ENCODE measurements around the gene WDR27. TPM values are rescaled to one million over a fixed set of nuclear protein-coding genes. Genes with fewer than 3 reads are reported as not detected.

Gene WDR27
- total and polyA plus RNA-seq, 2 experiments from 2014 or later = 27.7 to 29.7 TPM

- H3K27ac ChIP-seq = no peak overlapping the region
- H3K4me3 ChIP-seq = no peak overlapping the region
- H4K20me1 ChIP-seq (ENCODE audit: insufficient read depth, poor library complexity, severe bottlenecking) = no peaks in the 10 kb centered on the region
- no peaks in the 10 kb centered on the region for H3K27me3 ChIP-seq
- no peaks in the 10 kb centered on the region for H3K9me3 ChIP-seq (ENCODE audit: low read depth)
- no peak for TF ChIP-seq EZH2phosphoT487 (IDR thresholded peaks at IDR 0.05; ENCODE audit: low read depth, severe bottlenecking, unreplicated experiment)
- TF ChIP-seq, protein P1, sequence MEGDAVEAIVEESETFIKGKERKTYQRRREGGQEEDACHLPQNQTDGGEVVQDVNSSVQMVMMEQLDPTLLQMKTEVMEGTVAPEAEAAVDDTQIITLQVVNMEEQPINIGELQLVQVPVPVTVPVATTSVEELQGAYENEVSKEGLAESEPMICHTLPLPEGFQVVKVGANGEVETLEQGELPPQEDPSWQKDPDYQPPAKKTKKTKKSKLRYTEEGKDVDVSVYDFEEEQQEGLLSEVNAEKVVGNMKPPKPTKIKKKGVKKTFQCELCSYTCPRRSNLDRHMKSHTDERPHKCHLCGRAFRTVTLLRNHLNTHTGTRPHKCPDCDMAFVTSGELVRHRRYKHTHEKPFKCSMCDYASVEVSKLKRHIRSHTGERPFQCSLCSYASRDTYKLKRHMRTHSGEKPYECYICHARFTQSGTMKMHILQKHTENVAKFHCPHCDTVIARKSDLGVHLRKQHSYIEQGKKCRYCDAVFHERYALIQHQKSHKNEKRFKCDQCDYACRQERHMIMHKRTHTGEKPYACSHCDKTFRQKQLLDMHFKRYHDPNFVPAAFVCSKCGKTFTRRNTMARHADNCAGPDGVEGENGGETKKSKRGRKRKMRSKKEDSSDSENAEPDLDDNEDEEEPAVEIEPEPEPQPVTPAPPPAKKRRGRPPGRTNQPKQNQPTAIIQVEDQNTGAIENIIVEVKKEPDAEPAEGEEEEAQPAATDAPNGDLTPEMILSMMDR (IDR thresholded peaks at IDR 0.05; ENCODE audit: poor library complexity) = no peak
- no peak for TF ChIP-seq EZH2 (IDR thresholded peaks at IDR 0.05; ENCODE audit: borderline replicate concordance)
- H2AFZ ChIP-seq = no peak overlapping the region
- H3K36me3 ChIP-seq (replicated peaks; ENCODE audit: insufficient read depth, low read depth) = no peaks in the 10 kb centered on the region
- DNase-seq (ENCODE audit: low spot score) = no peak
- no peaks in the 10 kb centered on the region for H3K4me1 ChIP-seq (ENCODE audit: insufficient read depth)
- no peaks in the 10 kb centered on the region for H3K79me2 ChIP-seq
- WGBS (ENCODE audit: low lambda C conversion rate, missing lambda C conversion rate) = 97% methylated on average over 24 of the region's 26 CpGs
- H3K4me2 ChIP-seq = no peak overlapping the region
- H3K9me2 ChIP-seq (replicated peaks; ENCODE audit: insufficient read depth) = no peaks in the 10 kb centered on the region
Observed at GRCh38 chr6:169659820-169660610, 41.8 kb downstream of the WDR27 start.

GRCh38 chr6:169657284-169657610 is 44.6 kb downstream of the WDR27 start:
- Histone ChIP-seq H3K4me1 (ENCODE audit: insufficient read depth) (no peaks in the 10 kb centered on the region), H3K79me2 (no peaks in the 10 kb centered on the region), H3K27ac (no peak overlapping the region), H3K9me3 (ENCODE audit: low read depth) (no peaks in the 10 kb centered on the region), H4K20me1 (ENCODE audit: insufficient read depth, poor library complexity, severe bottlenecking) (no peaks in the 10 kb centered on the region), H3K4me3 (no peak overlapping the region), H3K27me3 (no peaks in the 10 kb centered on the region), H2AFZ (no peak overlapping the region), H3K9me2 (replicated peaks; ENCODE audit: insufficient read depth) (no peaks in the 10 kb centered on the region), H3K36me3 (replicated peaks; ENCODE audit: insufficient read depth, low read depth) (no peaks in the 10 kb centered on the region), H3K4me2 (no peak overlapping the region)
- TF ChIP-seq, protein P1 (IDR thresholded peaks at IDR 0.05; ENCODE audit: poor library complexity) = no peak
- no peak for TF ChIP-seq EZH2 (IDR thresholded peaks at IDR 0.05; ENCODE audit: borderline replicate concordance)
- no peak for TF ChIP-seq EZH2phosphoT487 (IDR thresholded peaks at IDR 0.05; ENCODE audit: low read depth, severe bottlenecking, unreplicated experiment)
- DNase-seq (ENCODE audit: low spot score) = no peak
- WGBS (ENCODE audit: low lambda C conversion rate, missing lambda C conversion rate) = 95% methylated on average over 13 of the region's 13 CpGs

DNA sequence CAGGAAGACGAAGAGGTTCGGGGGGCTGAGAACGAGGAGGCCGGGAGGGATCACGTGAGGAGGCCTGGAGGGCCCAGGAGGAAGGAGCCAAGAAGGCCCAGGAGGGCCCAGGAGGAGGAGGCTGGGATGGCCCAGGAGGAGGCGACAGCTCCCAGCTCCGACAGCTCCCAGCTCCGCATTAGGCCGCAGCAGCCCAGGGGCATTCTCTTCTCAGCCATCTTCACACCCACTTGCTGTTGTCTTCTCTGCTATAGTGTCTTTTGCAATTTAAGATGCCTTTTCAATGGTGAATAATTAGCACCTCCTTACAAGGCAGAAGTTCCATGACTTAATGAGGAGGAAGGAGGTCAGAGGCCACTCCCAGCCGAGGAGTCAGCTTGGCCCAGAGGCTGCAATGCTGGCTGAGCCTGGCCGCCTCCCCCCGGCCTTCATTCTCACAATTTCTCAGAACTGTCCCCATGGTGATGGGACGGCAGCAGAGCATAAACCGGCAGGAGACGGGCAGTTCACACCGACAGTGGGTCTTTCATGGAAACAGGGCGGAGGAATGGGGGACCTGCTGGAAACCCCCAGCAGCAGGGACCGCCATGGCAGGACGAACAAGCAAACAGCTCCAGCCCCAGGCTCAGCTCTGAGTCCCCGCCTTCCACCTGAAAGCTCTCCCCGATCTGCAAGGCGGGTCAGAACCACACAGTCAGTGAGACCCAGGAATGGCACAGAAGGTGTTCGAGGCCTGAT is 45.1 kb downstream of the WDR27 start:
- no peak for DNase-seq (ENCODE audit: low spot score)
- Histone ChIP-seq H3K4me1 (ENCODE audit: insufficient read depth) (no peaks in the 10 kb centered on the region), H3K27me3 (no peaks in the 10 kb centered on the region), H3K27ac (no peak overlapping the region), H3K36me3 (replicated peaks; ENCODE audit: insufficient read depth, low read depth) (no peaks in the 10 kb centered on the region), H3K4me3 (no peak overlapping the region), H3K9me2 (replicated peaks; ENCODE audit: insufficient read depth) (no peaks in the 10 kb centered on the region), H3K9me3 (ENCODE audit: low read depth) (no peaks in the 10 kb centered on the region), H4K20me1 (ENCODE audit: insufficient read depth, poor library complexity, severe bottlenecking) (no peaks in the 10 kb centered on the region), H2AFZ (no peak overlapping the region), H3K4me2 (no peak overlapping the region), H3K79me2 (no peaks in the 10 kb centered on the region)
- 96% methylated on average over 21 of the region's 23 CpGs for WGBS (ENCODE audit: low lambda C conversion rate, missing lambda C conversion rate)
- TF ChIP-seq, protein P1 (IDR thresholded peaks at IDR 0.05; ENCODE audit: poor library complexity) = no peak
- no peak for TF ChIP-seq EZH2phosphoT487 (IDR thresholded peaks at IDR 0.05; ENCODE audit: low read depth, severe bottlenecking, unreplicated experiment)
- no peak for TF ChIP-seq EZH2 (IDR thresholded peaks at IDR 0.05; ENCODE audit: borderline replicate concordance)
